Liver (tissue), 9 donors: Measurements from ENCODE around the gene ARHGDIA. TPM values are rescaled to one million over a fixed set of nuclear protein-coding genes. Genes with fewer than 3 reads are reported as not detected.

Experiments
- DNase-seq: peaks from one replicate; pipeline ENCODE4 v3.0.0-alpha.2; 2017; ENCODE audit warnings: low spot score
- H3K27ac ChIP-seq, 2 donors: one replicate each; pipeline ENCODE4 v1.7.0; 2013; ENCODE audit warnings: inconsistent platforms in 2 of 2, low read length in 2 of 2, control low read depth in 1 of 2, low read depth in 1 of 2, mild to moderate bottlenecking in 1 of 2
- H3K27me3 ChIP-seq, 4 donors: one replicate each; pipeline versions ENCODE4 v1.6.1 to v1.7.0; 2013; ENCODE audit warnings: low read length in 3 of 4, inconsistent platforms in 1 of 4, mild to moderate bottlenecking in 1 of 4, moderate library complexity in 1 of 4; ENCODE audit not compliant: control insufficient read depth in 4 of 4, insufficient read depth in 4 of 4
- H3K36me3 ChIP-seq, 4 donors: one replicate each; pipeline versions ENCODE4 v1.6.1 to v1.7.0; 2013; ENCODE audit warnings: low read length in 3 of 4, mild to moderate bottlenecking in 3 of 4, low read depth in 1 of 4, moderate library complexity in 1 of 4; ENCODE audit not compliant: control insufficient read depth in 4 of 4, insufficient read depth in 3 of 4
- H3K4me1 ChIP-seq, 4 donors: one replicate each; pipeline versions ENCODE4 v1.6.1 to v1.7.0; 2013; ENCODE audit warnings: low read length in 3 of 4, mild to moderate bottlenecking in 3 of 4, moderate library complexity in 1 of 4; ENCODE audit not compliant: control insufficient read depth in 4 of 4, insufficient read depth in 4 of 4
- H3K4me3 ChIP-seq, 3 donors: one replicate each; pipeline versions ENCODE4 v1.6.1 to v1.7.0; 2013; ENCODE audit warnings: low read length in 3 of 3, control low read depth in 1 of 3, low read depth in 1 of 3, mild to moderate bottlenecking in 1 of 3
- H3K9ac ChIP-seq, 2 donors: one replicate each; pipeline ENCODE4 v1.7.0; 2013; ENCODE audit warnings: low read length in 2 of 2, mild to moderate bottlenecking in 2 of 2, moderate library complexity in 2 of 2, control low read depth in 1 of 2, low read depth in 1 of 2
- H3K9me3 ChIP-seq, 4 donors: one replicate each; pipeline versions ENCODE4 v1.6.1 to v1.7.0; 2013; ENCODE audit warnings: low read length in 3 of 4; ENCODE audit not compliant: control insufficient read depth in 4 of 4
- EGR1 ChIP-seq, 2 donors: IDR thresholded peaks; 2 replicates each; pipeline ENCODE4 v1.6.1; 2016 to 2018; ENCODE audit warnings: antibody characterized with exemption in 2 of 2, low read depth in 2 of 2
- FOXA1 ChIP-seq: IDR thresholded peaks from 2 replicates; pipeline ENCODE4 v1.6.1; 2016; ENCODE audit warnings: antibody characterized with exemption
- FOXA2 ChIP-seq: IDR thresholded peaks from 2 replicates; pipeline ENCODE4 v1.6.1; 2016; ENCODE audit warnings: antibody characterized with exemption
- GABPA ChIP-seq, 2 donors: IDR thresholded peaks in 1 of 2; conservative IDR thresholded peaks in 1 of 2; 2 replicates each; pipeline ENCODE4 v1.6.1; 2016; ENCODE audit warnings: antibody characterized with exemption in 2 of 2, mild to moderate bottlenecking in 1 of 2, moderate library complexity in 1 of 2
- HNF4A ChIP-seq, 2 donors: conservative IDR thresholded peaks; 2 replicates each; pipeline ENCODE4 v1.6.1; 2016; ENCODE audit warnings: antibody characterized with exemption in 2 of 2, mild to moderate bottlenecking in 2 of 2
- MAX ChIP-seq: IDR thresholded peaks from 2 replicates; pipeline ENCODE4 v1.6.1; 2016; ENCODE audit warnings: antibody characterized with exemption
- NR2F2 ChIP-seq: IDR thresholded peaks from 2 replicates; pipeline ENCODE4 v1.6.1; 2016; ENCODE audit warnings: antibody characterized with exemption
- RXRA ChIP-seq, 2 donors: IDR thresholded peaks; 2 replicates each; pipeline ENCODE4 v1.6.1; 2017 to 2018; ENCODE audit warnings: antibody characterized with exemption in 2 of 2, mild to moderate bottlenecking in 1 of 2
- SP1 ChIP-seq: IDR thresholded peaks from 2 replicates; pipeline ENCODE4 v1.6.1; 2018; ENCODE audit warnings: antibody characterized with exemption, mild to moderate bottlenecking
- TAF1 ChIP-seq: conservative IDR thresholded peaks from 2 replicates; pipeline ENCODE4 v1.6.1; 2016; ENCODE audit warnings: antibody characterized with exemption, mild to moderate bottlenecking
- YY1 ChIP-seq: IDR thresholded peaks from 2 replicates; pipeline ENCODE4 v1.6.1; 2016; ENCODE audit warnings: antibody characterized with exemption, mild to moderate bottlenecking
- WGBS: extraction: QIAGEN DNeasy Blood & Tissue Kit; methylation state at CpG from one replicate; pipeline ENCODE4 v1.1.7; 2013; 5-methylcytosine and 5-hydroxymethylcytosine counted together
- polyA plus RNA-seq, 2 donors: library from polyadenylated mRNA; stranded (reverse) in 1 of 2; unstranded in 1 of 2; fragments of 200-250 nt in 1 of 2; fragments of >200 nt in 1 of 2; fragmentation: Nextera tagmentation in 1 of 2; extraction: Ambion mirVana in 1 of 2; gene quantifications; one replicate each; pipeline versions ENCODE4 v1.2.1 to v1.2.3, GENCODE V29; 2013 to 2015
- total RNA-seq, 2 donors: library from RNA; depleted of rRNA; stranded (reverse); fragments of >200 nt; gene quantifications; one replicate each; pipeline ENCODE4 v1.2.3, GENCODE V29; 2014
- TF ChIP-seq, protein P1 (sequence below): IDR thresholded peaks from 2 replicates; pipeline ENCODE4 v1.6.1; 2016; ENCODE audit warnings: antibody characterized with exemption
- TF ChIP-seq, protein P2 (sequence below): IDR thresholded peaks from 2 replicates; pipeline ENCODE4 v1.6.1; 2016; ENCODE audit warnings: antibody characterized with exemption, mild to moderate bottlenecking
- TF ChIP-seq, protein P3 (sequence below): fragments of 150-350 bp; IDR thresholded peaks from 2 replicates; pipeline ENCODE4 v1.5.1; 2017; ENCODE audit warnings: improper control_type of control experiment, low read depth, low read length; ENCODE audit not compliant: missing input control
- donor health status: healthy.
- donor health status: healthy.
- donor health status: healthy.
- donor health status: healthy.
- donor health status: healthy.

The ARHGDIA gene
- total and polyA plus RNA-seq, 4 donors = 35.5 to 142 (median 75.3) TPM

GRCh38 chr17:81907219-81908145 lies 36.3 kb upstream of the ARHGDIA start (continued):
- TF ChIP-seq, protein P1, sequence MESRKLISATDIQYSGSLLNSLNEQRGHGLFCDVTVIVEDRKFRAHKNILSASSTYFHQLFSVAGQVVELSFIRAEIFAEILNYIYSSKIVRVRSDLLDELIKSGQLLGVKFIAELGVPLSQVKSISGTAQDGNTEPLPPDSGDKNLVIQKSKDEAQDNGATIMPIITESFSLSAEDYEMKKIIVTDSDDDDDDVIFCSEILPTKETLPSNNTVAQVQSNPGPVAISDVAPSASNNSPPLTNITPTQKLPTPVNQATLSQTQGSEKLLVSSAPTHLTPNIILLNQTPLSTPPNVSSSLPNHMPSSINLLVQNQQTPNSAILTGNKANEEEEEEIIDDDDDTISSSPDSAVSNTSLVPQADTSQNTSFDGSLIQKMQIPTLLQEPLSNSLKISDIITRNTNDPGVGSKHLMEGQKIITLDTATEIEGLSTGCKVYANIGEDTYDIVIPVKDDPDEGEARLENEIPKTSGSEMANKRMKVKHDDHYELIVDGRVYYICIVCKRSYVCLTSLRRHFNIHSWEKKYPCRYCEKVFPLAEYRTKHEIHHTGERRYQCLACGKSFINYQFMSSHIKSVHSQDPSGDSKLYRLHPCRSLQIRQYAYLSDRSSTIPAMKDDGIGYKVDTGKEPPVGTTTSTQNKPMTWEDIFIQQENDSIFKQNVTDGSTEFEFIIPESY = no peak

- Histone ChIP-seq H3K4me3 (no peak overlapping the region), H3K9me3 (no peaks in the 10 kb centered on the region), H3K36me3 (peaks cover 0 to 36% (median 19%) of the 10 kb centered on the region in 4 donors), H3K9ac (no peak overlapping the region), H3K4me1 (peaks cover 8 to 48% (median 24%) of the 10 kb centered on the region in 4 donors), H3K27me3 (no peaks in the 10 kb centered on the region), H3K27ac (no peak overlapping the region)
- no peak for DNase-seq
- TF ChIP-seq FOXA2 (no peak), TAF1 (no peak), SP1 (no peak), RXRA (IDR thresholded peaks at IDR 0.05) (no peak), MAX (no peak), GABPA (IDR thresholded peaks at IDR 0.05 in 1 of 2, conservative IDR thresholded peaks at IDR 0.05 in 1 of 2) (no peak), EGR1 (IDR thresholded peaks at IDR 0.05; ENCODE audit: low read depth in 2 of 2) (no peak), NR2F2 (no peak), YY1 (no peak), HNF4A (conservative IDR thresholded peaks at IDR 0.05) (no peak), FOXA1 (no peak)
- TF ChIP-seq, protein P2, sequence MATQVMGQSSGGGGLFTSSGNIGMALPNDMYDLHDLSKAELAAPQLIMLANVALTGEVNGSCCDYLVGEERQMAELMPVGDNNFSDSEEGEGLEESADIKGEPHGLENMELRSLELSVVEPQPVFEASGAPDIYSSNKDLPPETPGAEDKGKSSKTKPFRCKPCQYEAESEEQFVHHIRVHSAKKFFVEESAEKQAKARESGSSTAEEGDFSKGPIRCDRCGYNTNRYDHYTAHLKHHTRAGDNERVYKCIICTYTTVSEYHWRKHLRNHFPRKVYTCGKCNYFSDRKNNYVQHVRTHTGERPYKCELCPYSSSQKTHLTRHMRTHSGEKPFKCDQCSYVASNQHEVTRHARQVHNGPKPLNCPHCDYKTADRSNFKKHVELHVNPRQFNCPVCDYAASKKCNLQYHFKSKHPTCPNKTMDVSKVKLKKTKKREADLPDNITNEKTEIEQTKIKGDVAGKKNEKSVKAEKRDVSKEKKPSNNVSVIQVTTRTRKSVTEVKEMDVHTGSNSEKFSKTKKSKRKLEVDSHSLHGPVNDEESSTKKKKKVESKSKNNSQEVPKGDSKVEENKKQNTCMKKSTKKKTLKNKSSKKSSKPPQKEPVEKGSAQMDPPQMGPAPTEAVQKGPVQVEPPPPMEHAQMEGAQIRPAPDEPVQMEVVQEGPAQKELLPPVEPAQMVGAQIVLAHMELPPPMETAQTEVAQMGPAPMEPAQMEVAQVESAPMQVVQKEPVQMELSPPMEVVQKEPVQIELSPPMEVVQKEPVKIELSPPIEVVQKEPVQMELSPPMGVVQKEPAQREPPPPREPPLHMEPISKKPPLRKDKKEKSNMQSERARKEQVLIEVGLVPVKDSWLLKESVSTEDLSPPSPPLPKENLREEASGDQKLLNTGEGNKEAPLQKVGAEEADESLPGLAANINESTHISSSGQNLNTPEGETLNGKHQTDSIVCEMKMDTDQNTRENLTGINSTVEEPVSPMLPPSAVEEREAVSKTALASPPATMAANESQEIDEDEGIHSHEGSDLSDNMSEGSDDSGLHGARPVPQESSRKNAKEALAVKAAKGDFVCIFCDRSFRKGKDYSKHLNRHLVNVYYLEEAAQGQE = no peak
- 91% methylated on average over 15 of the region's 15 CpGs for WGBS
These were observed 35.5 kb upstream of the ARHGDIA start for GRCh38 chr17:81906476-81907218.

- no peak overlapping the region for H3K27ac ChIP-seq
- H3K4me3 ChIP-seq = no peak overlapping the region
- no peaks in the 10 kb centered on the region for H3K27me3 ChIP-seq
- H3K4me1 ChIP-seq = peaks cover 7 to 48% (median 25%) of the 10 kb centered on the region in 4 donors
- WGBS = 96% methylated on average over 10 of the region's 10 CpGs
- H3K9ac ChIP-seq = no peak overlapping the region
- TF ChIP-seq, protein P2 = no peak
- TF ChIP-seq GABPA (IDR thresholded peaks at IDR 0.05 in 1 of 2, conservative IDR thresholded peaks at IDR 0.05 in 1 of 2) = no peak
- TF ChIP-seq, protein P3, sequence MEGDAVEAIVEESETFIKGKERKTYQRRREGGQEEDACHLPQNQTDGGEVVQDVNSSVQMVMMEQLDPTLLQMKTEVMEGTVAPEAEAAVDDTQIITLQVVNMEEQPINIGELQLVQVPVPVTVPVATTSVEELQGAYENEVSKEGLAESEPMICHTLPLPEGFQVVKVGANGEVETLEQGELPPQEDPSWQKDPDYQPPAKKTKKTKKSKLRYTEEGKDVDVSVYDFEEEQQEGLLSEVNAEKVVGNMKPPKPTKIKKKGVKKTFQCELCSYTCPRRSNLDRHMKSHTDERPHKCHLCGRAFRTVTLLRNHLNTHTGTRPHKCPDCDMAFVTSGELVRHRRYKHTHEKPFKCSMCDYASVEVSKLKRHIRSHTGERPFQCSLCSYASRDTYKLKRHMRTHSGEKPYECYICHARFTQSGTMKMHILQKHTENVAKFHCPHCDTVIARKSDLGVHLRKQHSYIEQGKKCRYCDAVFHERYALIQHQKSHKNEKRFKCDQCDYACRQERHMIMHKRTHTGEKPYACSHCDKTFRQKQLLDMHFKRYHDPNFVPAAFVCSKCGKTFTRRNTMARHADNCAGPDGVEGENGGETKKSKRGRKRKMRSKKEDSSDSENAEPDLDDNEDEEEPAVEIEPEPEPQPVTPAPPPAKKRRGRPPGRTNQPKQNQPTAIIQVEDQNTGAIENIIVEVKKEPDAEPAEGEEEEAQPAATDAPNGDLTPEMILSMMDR = no peak
- TF ChIP-seq YY1 = no peak
- no peak for TF ChIP-seq SP1
- H3K9me3 ChIP-seq = no peaks in the 10 kb centered on the region
- DNase-seq = no peak
- H3K36me3 ChIP-seq = peaks cover 0 to 36% (median 19%) of the 10 kb centered on the region in 4 donors
These were observed 34.9 kb upstream of the ARHGDIA start for GRCh38 chr17:81905993-81906392.
